GM19238 (cell line): ENCODE measurements around the gene ZNF444.
"Not testable (repeated sequence)": the region's sequence is repeated elsewhere in the genome, so short reads cannot be mapped to it uniquely, and the experiment has no call there.

Source experiments
- DNase-seq: peaks from one replicate; pipeline ENCODE4 v3.0.0; 2011; ENCODE audit warnings: low spot score; ENCODE audit not compliant: insufficient read length

Gene ZNF444

DNA sequence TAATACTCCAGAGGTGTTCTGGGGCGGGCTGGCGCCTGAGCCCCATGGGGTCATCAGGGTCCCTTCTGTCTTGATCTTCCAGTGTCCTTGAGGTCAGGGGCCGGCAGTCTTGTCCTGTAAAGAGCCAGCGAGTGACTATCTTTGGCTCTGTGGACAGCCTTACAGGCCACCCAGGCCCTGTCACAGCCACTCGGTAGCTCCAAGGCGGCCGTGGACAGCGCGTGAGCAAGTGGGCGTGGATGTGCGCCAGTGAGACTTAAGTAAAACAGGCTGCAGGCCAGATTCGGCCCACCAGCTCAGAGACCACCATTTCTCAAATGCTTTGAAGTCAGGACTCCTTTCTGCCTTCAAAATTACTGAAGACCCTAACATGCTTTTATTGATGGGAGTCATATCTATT lies 3.7 kb downstream of the ZNF444 start:
- no peak for DNase-seq

- DNase-seq = no peak
Observed at GRCh38 chr19:56145698-56146097, 4.6 kb downstream of the ZNF444 start.

- no peak for DNase-seq
Observed at GRCh38 chr19:56146904-56147303, 5.8 kb downstream of the ZNF444 start.

DNA sequence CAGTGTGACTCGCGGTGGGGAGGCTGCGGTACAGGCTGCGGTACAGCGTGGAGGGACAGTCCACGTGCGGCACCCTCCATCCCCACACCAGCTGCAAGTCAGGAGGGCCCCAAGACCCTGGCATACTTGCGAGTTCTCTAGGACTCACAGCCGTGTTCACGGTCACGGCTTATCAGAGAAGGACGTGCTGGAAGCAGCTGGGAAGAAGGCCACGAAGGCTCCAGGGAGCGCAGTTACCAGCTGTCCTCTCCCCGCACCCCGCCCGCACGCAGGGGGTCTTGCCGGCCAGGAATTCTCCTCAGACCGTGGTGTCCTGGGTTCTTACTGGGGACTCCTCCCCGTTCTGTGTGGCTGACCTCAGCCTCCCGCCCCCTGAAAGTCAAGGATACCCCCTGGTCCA lies 6.2 kb downstream of the ZNF444 start:
- no peak for DNase-seq

GRCh38 chr19:56148096-56148495 lies 7.0 kb downstream of the ZNF444 start:
- DNase-seq = no peak

DNA sequence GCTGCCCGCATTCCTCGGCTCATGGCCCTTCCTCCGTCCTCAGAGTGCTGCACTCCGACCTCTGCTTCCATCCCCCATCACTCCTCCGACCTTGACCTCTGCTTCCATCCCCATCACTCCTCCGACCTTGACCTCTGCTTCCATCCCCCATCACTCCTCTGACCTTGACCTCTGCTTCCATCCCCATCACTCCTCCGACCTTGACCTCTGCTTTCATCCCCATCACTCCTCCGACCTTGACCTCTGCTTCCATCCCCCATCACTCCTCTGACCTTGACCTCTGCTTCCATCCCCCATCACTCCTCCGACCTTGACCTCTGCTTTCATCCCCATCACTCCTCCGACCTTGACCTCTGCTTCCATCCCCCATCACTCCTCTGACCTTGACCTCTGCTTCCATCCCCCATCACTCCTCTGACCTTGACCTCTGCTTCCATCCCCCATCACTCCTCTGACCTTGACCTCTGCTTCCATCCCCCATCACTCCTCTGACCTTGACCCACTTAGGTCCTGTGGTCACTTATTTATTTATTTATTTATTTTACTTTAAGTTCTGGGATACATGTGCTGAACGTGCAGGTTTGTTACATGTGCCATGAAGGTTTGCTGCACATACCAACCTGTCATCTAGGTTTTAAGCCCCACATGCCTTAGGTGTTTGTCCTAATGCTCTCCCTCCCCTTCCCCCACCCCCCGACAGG lies 8.0 kb downstream of the ZNF444 start:
- DNase-seq = not testable (repeated sequence)

DNA sequence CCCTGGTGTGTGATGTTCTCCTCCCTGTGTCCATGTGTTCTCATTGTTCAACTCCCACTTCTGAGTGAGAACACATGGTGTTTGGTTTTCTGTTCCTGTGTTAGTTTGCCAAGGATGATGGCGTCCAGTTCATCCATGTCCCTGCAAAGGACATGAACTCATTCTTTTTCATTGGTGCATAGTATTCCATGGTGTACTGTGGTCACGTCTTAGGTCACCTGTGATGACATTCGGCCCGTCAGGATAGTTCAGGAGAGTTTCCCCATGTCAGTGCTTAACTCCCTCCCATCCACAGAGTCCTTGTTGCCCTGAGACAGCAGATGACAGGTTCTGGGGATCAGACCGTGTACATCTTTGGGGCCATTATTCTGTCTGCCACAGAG lies 8.6 kb downstream of the ZNF444 start:
- no peak for DNase-seq

DNA sequence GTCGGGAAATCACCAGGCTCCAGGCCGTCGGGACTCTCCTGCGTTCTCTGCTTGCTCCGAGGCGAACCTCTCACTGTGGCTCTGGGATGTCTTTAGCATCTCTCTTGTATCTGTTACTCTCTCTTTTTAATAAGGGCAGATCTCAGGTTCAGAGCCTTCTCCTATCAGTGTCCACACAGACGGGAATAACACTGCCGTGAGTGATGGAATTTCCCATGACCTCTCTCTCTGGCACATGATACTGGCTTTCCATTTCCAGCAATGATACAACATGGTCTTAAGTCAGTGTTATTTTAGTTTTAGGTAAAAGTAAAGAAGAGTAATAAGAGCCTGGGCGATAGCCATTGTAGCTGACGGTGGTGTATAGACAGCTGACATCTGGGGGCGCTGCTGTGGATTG lies 9.3 kb downstream of the ZNF444 start:
- DNase-seq = no peak

GRCh38 chr19:56152644-56153043 lies 11.6 kb downstream of the ZNF444 start:
- no peak for DNase-seq

GRCh38 chr19:56153507-56153906 lies 12.4 kb downstream of the ZNF444 start:
- DNase-seq = no peak

- no peak for DNase-seq
Observed at GRCh38 chr19:56155124-56155687, 14.1 kb downstream of the ZNF444 start.

GRCh38 chr19:56156768-56157167 lies 15.7 kb downstream of the ZNF444 start:
- DNase-seq = no peak

DNA sequence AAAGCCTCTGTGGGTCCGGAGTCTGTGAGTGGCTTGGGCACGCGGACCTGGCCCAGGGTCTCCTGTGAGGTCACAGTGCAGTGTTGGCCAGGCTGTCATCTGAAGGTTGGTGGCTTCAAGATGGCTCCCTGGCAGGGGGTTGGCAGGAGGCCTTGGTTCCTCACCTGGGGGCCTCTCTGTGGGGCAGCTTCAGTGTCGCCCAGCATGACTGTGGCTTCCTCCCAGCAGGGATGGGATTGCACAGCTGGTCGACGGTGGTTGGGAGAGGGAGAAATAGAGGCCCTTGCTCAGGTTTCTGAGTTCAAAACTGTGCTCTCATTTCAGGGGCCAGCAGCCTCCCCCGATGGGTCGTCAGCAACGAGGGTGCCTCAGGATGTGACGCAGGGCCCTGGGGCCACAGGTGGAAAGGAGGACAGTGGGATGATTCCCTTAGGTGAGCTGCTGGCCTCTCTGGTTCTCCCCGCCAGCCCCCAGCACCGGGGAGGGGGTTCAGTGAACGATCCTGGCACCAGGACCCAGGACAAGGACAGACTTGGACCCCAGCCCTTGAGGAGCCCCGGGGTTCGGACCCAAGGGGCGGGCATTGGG lies 17.2 kb downstream of the ZNF444 start:
- DNase-seq = no peak

DNA sequence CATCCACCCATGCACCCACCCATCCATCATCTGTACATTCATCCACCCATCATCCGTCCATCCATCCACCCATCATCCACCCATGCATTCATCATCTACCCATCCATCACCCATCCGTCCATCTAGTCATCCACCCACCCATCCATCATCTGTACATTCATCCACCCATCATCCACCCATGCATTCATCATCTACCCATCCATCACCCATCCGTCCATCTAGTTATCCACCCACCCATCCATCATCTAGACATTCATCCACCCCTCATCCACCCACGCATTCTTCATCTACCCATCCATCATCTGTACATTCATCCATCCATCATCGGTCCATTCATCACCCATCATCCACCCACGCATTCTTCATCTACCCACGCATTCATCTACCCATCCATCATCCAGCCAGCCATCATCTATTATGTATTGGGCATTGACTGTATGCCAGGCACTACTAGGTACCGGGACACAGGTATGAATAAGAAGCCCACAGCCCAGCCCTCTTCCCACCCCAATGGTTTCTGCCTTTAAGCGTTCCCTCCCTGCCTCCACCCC lies 18.0 kb downstream of the ZNF444 start:
- DNase-seq = no peak

GRCh38 chr19:56159622-56160271 lies 18.7 kb downstream of the ZNF444 start:
- no peak for DNase-seq

GRCh38 chr19:56161534-56161933 lies 20.4 kb downstream of the ZNF444 start:
- no peak for DNase-seq

GRCh38 chr19:56162258-56162657 lies 21.2 kb downstream of the ZNF444 start:
- no peak for DNase-seq

- DNase-seq = no peak
Observed at GRCh38 chr19:56163097-56163496, 22.0 kb downstream of the ZNF444 start.

DNA sequence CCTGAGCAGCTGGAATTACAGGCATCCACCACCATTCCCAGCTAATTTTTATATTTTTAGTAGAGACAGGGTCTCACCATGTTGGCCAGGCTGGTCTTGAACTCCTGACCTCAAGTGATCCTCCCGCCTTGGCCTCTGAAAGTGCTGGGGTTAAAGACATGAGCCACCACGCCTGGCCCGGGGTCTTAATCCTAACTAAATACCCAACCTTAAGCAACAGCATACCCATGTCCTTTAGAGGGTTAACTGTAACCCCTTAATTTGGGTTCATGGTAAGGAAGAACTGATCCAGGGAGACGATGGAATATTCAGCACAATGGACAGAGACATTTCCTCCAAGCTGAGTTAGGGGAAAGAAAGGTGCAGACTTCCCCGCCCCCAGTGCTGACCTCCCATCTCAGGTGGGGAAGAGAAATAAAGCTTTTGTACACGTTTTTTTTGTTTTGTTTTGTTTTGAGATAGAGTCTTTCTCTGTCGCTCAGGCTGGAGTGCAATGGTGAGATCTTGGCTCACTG lies 26.0 kb downstream of the ZNF444 start:
- DNase-seq = no peak

- DNase-seq = no peak
Observed at GRCh38 chr19:56170261-56170660, 29.2 kb downstream of the ZNF444 start.

- DNase-seq = no peak
Observed at GRCh38 chr19:56174086-56174485, 33.0 kb downstream of the ZNF444 start.

GRCh38 chr19:56174550-56174949 lies 33.5 kb downstream of the ZNF444 start:
- no peak for DNase-seq
